Measurements from ENCODE around the gene HAUS5. TPM values are rescaled to one million over a fixed set of nuclear protein-coding genes. Genes with fewer than 3 reads are reported as not detected.

Gene HAUS5
- total and polyA plus RNA-seq, 2 donors (not counting 1 experiment from before 2014, with no cell fraction given): 32.2 to 42.8 TPM

DNA sequence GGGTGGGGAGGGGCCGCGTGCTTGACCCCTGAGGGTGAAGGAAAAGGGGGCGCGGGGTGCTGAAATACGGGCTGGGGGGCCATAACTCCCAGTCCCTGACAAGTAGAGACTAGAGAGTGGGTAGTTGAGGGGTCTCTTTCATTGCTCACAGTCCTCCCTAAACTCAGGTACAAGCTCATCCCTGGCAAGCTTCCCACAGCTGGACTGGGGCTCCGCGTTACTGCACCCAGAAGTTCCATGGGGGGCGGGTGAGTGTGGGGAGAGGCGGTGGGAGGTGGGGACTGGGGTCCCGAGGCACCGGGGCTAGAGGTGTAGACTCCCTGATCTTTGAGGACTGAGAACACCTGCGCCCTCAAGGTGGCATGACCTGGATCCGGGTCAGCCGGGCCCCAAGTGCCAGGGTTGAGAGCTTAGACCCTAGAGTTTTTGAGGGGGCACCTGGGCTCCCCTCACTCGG lies 30.3 kb downstream of the HAUS5 start:
- H3K27ac Mint-ChIP-seq: peak overlapping the region; percentile 83
- H3K27ac ChIP-seq (ENCODE audit: low read length in 2 of 2): peak overlapping the region in 1 of 2 donors; percentile 55
- intact Hi-C loops (cut with micrococcal nuclease): loop anchor here (1.0 to 10.0 kb wide), 3 partner anchors 98 to 1952 kb away; partner anchors contain the start of genes OVOL3, POLR2I, TBCB and TMEM147
- peaks cover 32% of the 10 kb centered on the region for H3K4me1 Mint-ChIP-seq
- no peaks in the 10 kb centered on the region for H4K20me1 ChIP-seq (ENCODE audit: control insufficient read depth, insufficient read depth, low read length, poor library complexity, severe bottlenecking)
- 53% methylated on average over 14 of the region's 15 CpGs for WGBS (ENCODE audit: insufficient coverage)
- peak overlapping the region; percentile 100 for H3K4me2 ChIP-seq (replicated peaks; ENCODE audit: low read depth, low read length, poor library complexity, severe bottlenecking)
- H3K79me2 ChIP-seq (ENCODE audit: control insufficient read depth, insufficient read depth, low read length): peaks cover 5% of the 10 kb centered on the region
- no peak for DNase-seq
- peaks cover 0 to 5% (median 0%) of the 10 kb centered on the region in 3 donors for H3K9me3 ChIP-seq (ENCODE audit: control extremely low read depth in 1 of 3, control insufficient read depth in 2 of 3, insufficient read depth in 1 of 3, low read length in 2 of 3)
- peaks cover 17 to 43% of the 10 kb centered on the region in 2 donors for H3K4me1 ChIP-seq (ENCODE audit: control insufficient read depth in 2 of 2, insufficient read depth in 2 of 2, low read length in 2 of 2)
- H3K4me3 ChIP-seq (ENCODE audit: control extremely low read depth in 1 of 5, extremely low read depth in 1 of 5, insufficient read depth in 1 of 5, low read depth in 2 of 5, low read length in 4 of 5): peak overlapping the region; percentile 53 to 91 (median 79)
- CTCF ChIA-PET: no interaction called here
- no peaks in the 10 kb centered on the region for H3K9me3 Mint-ChIP-seq (ENCODE audit: insufficient read depth)
- H3K27me3 ChIP-seq (replicated peaks in 1 of 4; ENCODE audit: control extremely low read depth in 1 of 4, control insufficient read depth in 3 of 4, insufficient read depth in 4 of 4, low read length in 3 of 4): no peaks in the 10 kb centered on the region
- TF ChIP-seq, protein P1, sequence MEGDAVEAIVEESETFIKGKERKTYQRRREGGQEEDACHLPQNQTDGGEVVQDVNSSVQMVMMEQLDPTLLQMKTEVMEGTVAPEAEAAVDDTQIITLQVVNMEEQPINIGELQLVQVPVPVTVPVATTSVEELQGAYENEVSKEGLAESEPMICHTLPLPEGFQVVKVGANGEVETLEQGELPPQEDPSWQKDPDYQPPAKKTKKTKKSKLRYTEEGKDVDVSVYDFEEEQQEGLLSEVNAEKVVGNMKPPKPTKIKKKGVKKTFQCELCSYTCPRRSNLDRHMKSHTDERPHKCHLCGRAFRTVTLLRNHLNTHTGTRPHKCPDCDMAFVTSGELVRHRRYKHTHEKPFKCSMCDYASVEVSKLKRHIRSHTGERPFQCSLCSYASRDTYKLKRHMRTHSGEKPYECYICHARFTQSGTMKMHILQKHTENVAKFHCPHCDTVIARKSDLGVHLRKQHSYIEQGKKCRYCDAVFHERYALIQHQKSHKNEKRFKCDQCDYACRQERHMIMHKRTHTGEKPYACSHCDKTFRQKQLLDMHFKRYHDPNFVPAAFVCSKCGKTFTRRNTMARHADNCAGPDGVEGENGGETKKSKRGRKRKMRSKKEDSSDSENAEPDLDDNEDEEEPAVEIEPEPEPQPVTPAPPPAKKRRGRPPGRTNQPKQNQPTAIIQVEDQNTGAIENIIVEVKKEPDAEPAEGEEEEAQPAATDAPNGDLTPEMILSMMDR (IDR thresholded peaks at IDR 0.05): no peak
- no peak for TF ChIP-seq EZH2 (IDR thresholded peaks at IDR 0.05; ENCODE audit: borderline replicate concordance, insufficient read depth, low read depth, low read length, poor library complexity, severe bottlenecking)
- peaks cover 0 to 5% of the 10 kb centered on the region in 2 experiments for H3K36me3 ChIP-seq (replicated peaks in 1 of 2; ENCODE audit: control extremely low read depth in 1 of 2, control insufficient read depth in 1 of 2, extremely low read depth in 1 of 2, insufficient read depth in 2 of 2, low read length in 1 of 2)
- peak overlapping the region; percentile 85 for H3K9ac ChIP-seq (ENCODE audit: low read length)
- no peaks in the 10 kb centered on the region for H3K27me3 Mint-ChIP-seq
- POLR2A ChIA-PET: interaction anchor here (0.6 to 0.7 kb wide), 6 partner anchors 61 to 502 kb away, joined by 3 to 12 read pairs (median 6); partner anchors contain the start of gene U2AF1L4
- H2AFZ ChIP-seq (ENCODE audit: insufficient read depth, low read depth, low read length, poor library complexity, severe bottlenecking): peak overlapping the region; percentile 97
- peak overlapping the region; percentile 94 for H3K4me3 Mint-ChIP-seq
- no peak for ATAC-seq (ENCODE audit: low read depth)

Measured in B cell (primary cell).